ENCODE data around the gene SESTD1. TPM values are rescaled to one million over a fixed set of nuclear protein-coding genes. Genes with fewer than 3 reads are reported as not detected.
"Not testable (repeated sequence)": the region's sequence is repeated elsewhere in the genome, so short reads cannot be mapped to it uniquely, and the experiment has no call there.

SESTD1 gene
- total and polyA plus RNA-seq, 4 donors, result 39.2 to 159 (median 104) TPM

- ATAC-seq (ENCODE audit: low FRiP score), result peak; percentile 73
- peaks cover 0 to 1% of the 10 kb centered on the region in 2 donors for H3K4me1 ChIP-seq (ENCODE audit: control insufficient read depth in 1 of 2, insufficient read depth in 2 of 2, low read length in 2 of 2)
- H3K27me3 ChIP-seq (ENCODE audit: control insufficient read depth in 1 of 2, insufficient read depth in 2 of 2, low read length in 1 of 2), result no peaks in the 10 kb centered on the region
- H3K4me3 ChIP-seq (ENCODE audit: low read length in 2 of 2), result no peak overlapping the region
- WGBS, 2 donors, result 16 to 17% methylated on average over 3 of the region's 3 CpGs
- peaks cover 5 to 7% of the 10 kb centered on the region in 2 donors for H3K36me3 ChIP-seq (ENCODE audit: control insufficient read depth in 1 of 2, insufficient read depth in 2 of 2, low read length in 1 of 2)
- H3K9me3 ChIP-seq (ENCODE audit: control insufficient read depth, low read length), result no peaks in the 10 kb centered on the region
- intact Hi-C loops (cut with DNase I), result loop anchor here in 1 of 2 donors (10.0 kb wide), 1 partner anchor 312 kb away; no protein-coding TSS in a partner anchor
- peak in 1 of 2 donors; percentile 53 for DNase-seq
- no peak overlapping the region for H3K27ac ChIP-seq (ENCODE audit: low read depth in 1 of 2, low read length in 2 of 2)
Measured at GRCh38 chr2:179106676-179107428, 157.8 kb downstream of the SESTD1 start.

- no peak for ATAC-seq (ENCODE audit: low FRiP score)
- Histone ChIP-seq H3K27ac (ENCODE audit: low read depth in 1 of 2, low read length in 2 of 2) (no peak overlapping the region), H3K27me3 (ENCODE audit: control insufficient read depth in 1 of 2, insufficient read depth in 2 of 2, low read length in 1 of 2) (no peaks in the 10 kb centered on the region), H3K36me3 (ENCODE audit: control insufficient read depth in 1 of 2, insufficient read depth in 2 of 2, low read length in 1 of 2) (peaks cover 5 to 7% of the 10 kb centered on the region in 2 donors), H3K4me1 (ENCODE audit: control insufficient read depth in 1 of 2, insufficient read depth in 2 of 2, low read length in 2 of 2) (peaks cover 0 to 1% of the 10 kb centered on the region in 2 donors), H3K9me3 (ENCODE audit: control insufficient read depth, low read length) (no peaks in the 10 kb centered on the region), H3K4me3 (ENCODE audit: low read length in 2 of 2) (no peak overlapping the region)
- no peak for DNase-seq
- WGBS, 2 donors, result 43 to 61% methylated on average over 4 of the region's 4 CpGs
- intact Hi-C loops (cut with DNase I), result loop anchor here in 1 of 2 donors (10.0 kb wide), 1 partner anchor 312 kb away; no protein-coding TSS in a partner anchor
Measured at GRCh38 chr2:179106342-179106675, 158.3 kb downstream of the SESTD1 start.

- Histone ChIP-seq H3K27ac (ENCODE audit: low read depth in 1 of 2, low read length in 2 of 2) (no peak overlapping the region), H3K9me3 (ENCODE audit: control insufficient read depth, low read length) (no peaks in the 10 kb centered on the region), H3K36me3 (ENCODE audit: control insufficient read depth in 1 of 2, insufficient read depth in 2 of 2, low read length in 1 of 2) (peaks cover 3 to 7% of the 10 kb centered on the region in 2 donors), H3K4me1 (ENCODE audit: control insufficient read depth in 1 of 2, insufficient read depth in 2 of 2, low read length in 2 of 2) (peaks cover 0 to 1% of the 10 kb centered on the region in 2 donors), H3K4me3 (ENCODE audit: low read length in 2 of 2) (no peak overlapping the region), H3K27me3 (ENCODE audit: control insufficient read depth in 1 of 2, insufficient read depth in 2 of 2, low read length in 1 of 2) (no peaks in the 10 kb centered on the region)
- DNase-seq, result no peak
- WGBS, 2 donors, result 52 to 74% methylated on average over 2 of the region's 2 CpGs
- intact Hi-C loops (cut with DNase I), result loop anchor here in 1 of 2 donors (10.0 kb wide), 1 partner anchor 310 kb away; no protein-coding TSS in a partner anchor
- ATAC-seq (ENCODE audit: low FRiP score), result peak; percentile 26
Measured at GRCh38 chr2:179104736-179105135, 159.9 kb downstream of the SESTD1 start.

- peaks cover 1% of the 10 kb centered on the region for H3K9me3 ChIP-seq (ENCODE audit: control insufficient read depth, low read length)
- H3K36me3 ChIP-seq (ENCODE audit: control insufficient read depth in 1 of 2, insufficient read depth in 2 of 2, low read length in 1 of 2), result no peaks in the 10 kb centered on the region
- no peaks in the 10 kb centered on the region for H3K4me1 ChIP-seq (ENCODE audit: control insufficient read depth in 1 of 2, insufficient read depth in 2 of 2, low read length in 2 of 2)
- DNase-seq (no peak), ATAC-seq (ENCODE audit: low FRiP score) (no peak)
- no peak overlapping the region for H3K27ac ChIP-seq (ENCODE audit: low read depth in 1 of 2, low read length in 2 of 2)
- no peak overlapping the region for H3K4me3 ChIP-seq (ENCODE audit: low read length in 2 of 2)
- intact Hi-C loops (cut with DNase I), result no loop called here
- WGBS, 2 donors, result 70 to 73% methylated on average over 4 of the region's 4 CpGs
- H3K27me3 ChIP-seq (ENCODE audit: control insufficient read depth in 1 of 2, insufficient read depth in 2 of 2, low read length in 1 of 2), result no peaks in the 10 kb centered on the region
Measured at GRCh38 chr2:179098080-179098689, 166.4 kb downstream of the SESTD1 start.

- no peaks in the 10 kb centered on the region for H3K27me3 ChIP-seq (ENCODE audit: control insufficient read depth in 1 of 2, insufficient read depth in 2 of 2, low read length in 1 of 2)
- H3K27ac ChIP-seq (ENCODE audit: low read depth in 1 of 2, low read length in 2 of 2), result no peak overlapping the region
- no peak overlapping the region for H3K4me3 ChIP-seq (ENCODE audit: low read length in 2 of 2)
- ATAC-seq (ENCODE audit: low FRiP score), result no peak
- WGBS, 2 donors, result 97 to 100% methylated on average over 1 of the region's 1 CpG
- H3K4me1 ChIP-seq (ENCODE audit: control insufficient read depth in 1 of 2, insufficient read depth in 2 of 2, low read length in 2 of 2), result no peaks in the 10 kb centered on the region
- H3K9me3 ChIP-seq (ENCODE audit: control insufficient read depth, low read length), result peaks cover 4% of the 10 kb centered on the region
- H3K36me3 ChIP-seq (ENCODE audit: control insufficient read depth in 1 of 2, insufficient read depth in 2 of 2, low read length in 1 of 2), result no peaks in the 10 kb centered on the region
- intact Hi-C loops (cut with DNase I), result no loop called here
- no peak for DNase-seq
Measured at GRCh38 chr2:179097131-179097530, 167.5 kb downstream of the SESTD1 start.

GRCh38 chr2:179096090-179096489 is 168.5 kb downstream of the SESTD1 start:
- 88 to 92% methylated on average over 3 of the region's 3 CpGs for WGBS, 2 donors
- no peak for DNase-seq
- H3K27ac ChIP-seq (ENCODE audit: low read depth in 1 of 2, low read length in 2 of 2), result no peak overlapping the region
- ATAC-seq (ENCODE audit: low FRiP score), result no peak
- H3K4me3 ChIP-seq (ENCODE audit: low read length in 2 of 2), result no peak overlapping the region
- no peaks in the 10 kb centered on the region for H3K4me1 ChIP-seq (ENCODE audit: control insufficient read depth in 1 of 2, insufficient read depth in 2 of 2, low read length in 2 of 2)
- intact Hi-C loops (cut with DNase I), result no loop called here
- H3K9me3 ChIP-seq (ENCODE audit: control insufficient read depth, low read length), result peaks cover 4% of the 10 kb centered on the region
- no peaks in the 10 kb centered on the region for H3K27me3 ChIP-seq (ENCODE audit: control insufficient read depth in 1 of 2, insufficient read depth in 2 of 2, low read length in 1 of 2)
- no peaks in the 10 kb centered on the region for H3K36me3 ChIP-seq (ENCODE audit: control insufficient read depth in 1 of 2, insufficient read depth in 2 of 2, low read length in 1 of 2)

- H3K36me3 ChIP-seq (ENCODE audit: control insufficient read depth in 1 of 2, insufficient read depth in 2 of 2, low read length in 1 of 2); H3K4me1 ChIP-seq (ENCODE audit: control insufficient read depth in 1 of 2, insufficient read depth in 2 of 2, low read length in 2 of 2); intact Hi-C loops (cut with DNase I); H3K9me3 ChIP-seq (ENCODE audit: control insufficient read depth, low read length); ATAC-seq (ENCODE audit: low FRiP score); H3K27me3 ChIP-seq (ENCODE audit: control insufficient read depth in 1 of 2, insufficient read depth in 2 of 2, low read length in 1 of 2); H3K27ac ChIP-seq (ENCODE audit: low read depth in 1 of 2, low read length in 2 of 2); H3K4me3 ChIP-seq (ENCODE audit: low read length in 2 of 2): not testable (repeated sequence)
- WGBS, 2 donors, result 95 to 97% methylated on average over 4 of the region's 4 CpGs
- DNase-seq, result peak in 1 of 2 donors; percentile 50
Measured at GRCh38 chr2:179092912-179093311, 171.7 kb downstream of the SESTD1 start.

- Histone ChIP-seq H3K9me3 (ENCODE audit: control insufficient read depth, low read length) (no peaks in the 10 kb centered on the region), H3K27me3 (ENCODE audit: control insufficient read depth in 1 of 2, insufficient read depth in 2 of 2, low read length in 1 of 2) (no peaks in the 10 kb centered on the region), H3K36me3 (ENCODE audit: control insufficient read depth in 1 of 2, insufficient read depth in 2 of 2, low read length in 1 of 2) (no peaks in the 10 kb centered on the region), H3K27ac (ENCODE audit: low read depth in 1 of 2, low read length in 2 of 2) (no peak overlapping the region), H3K4me3 (ENCODE audit: low read length in 2 of 2) (no peak overlapping the region), H3K4me1 (ENCODE audit: control insufficient read depth in 1 of 2, insufficient read depth in 2 of 2, low read length in 2 of 2) (no peaks in the 10 kb centered on the region)
- ATAC-seq (ENCODE audit: low FRiP score) (no peak), DNase-seq (no peak)
- 86 to 90% methylated on average over 2 of the region's 2 CpGs for WGBS, 2 donors
- intact Hi-C loops (cut with DNase I), result no loop called here
Measured at GRCh38 chr2:179082697-179083096, 181.9 kb downstream of the SESTD1 start.

- Histone ChIP-seq H3K4me3 (ENCODE audit: low read length in 2 of 2) (no peak overlapping the region), H3K27me3 (ENCODE audit: control insufficient read depth in 1 of 2, insufficient read depth in 2 of 2, low read length in 1 of 2) (no peaks in the 10 kb centered on the region), H3K9me3 (ENCODE audit: control insufficient read depth, low read length) (no peaks in the 10 kb centered on the region), H3K4me1 (ENCODE audit: control insufficient read depth in 1 of 2, insufficient read depth in 2 of 2, low read length in 2 of 2) (no peaks in the 10 kb centered on the region), H3K36me3 (ENCODE audit: control insufficient read depth in 1 of 2, insufficient read depth in 2 of 2, low read length in 1 of 2) (no peaks in the 10 kb centered on the region), H3K27ac (ENCODE audit: low read depth in 1 of 2, low read length in 2 of 2) (no peak overlapping the region)
- no peak for DNase-seq
- intact Hi-C loops (cut with DNase I), result no loop called here
- ATAC-seq (ENCODE audit: low FRiP score), result no peak
Measured at GRCh38 chr2:179081954-179082353, 182.7 kb downstream of the SESTD1 start.

Data from aorta (tissue), 5 donors.